Type B pancreatic cell (in vitro differentiated cells): ENCODE results near the gene COG1. TPM values are rescaled to one million over a fixed set of nuclear protein-coding genes. Genes with fewer than 3 reads are reported as not detected.

ENCODE experiments used
- DNase-seq: peaks from one replicate; pipeline ENCODE4 v3.0.0; 2021; ENCODE audit warnings: mixed read lengths; ENCODE audit not compliant: unreplicated experiment; ENCODE audit errors: extremely low spot score
- H3K27ac Mint-ChIP-seq: 2 replicates; pipeline ENCODE4 v1.8.0; 2021; ENCODE audit warnings: mild to moderate bottlenecking, mixed read lengths
- H3K27me3 Mint-ChIP-seq: 2 replicates; pipeline ENCODE4 v1.8.0; 2021; ENCODE audit warnings: mixed read lengths
- H3K36me3 Mint-ChIP-seq: 2 replicates; pipeline ENCODE4 v1.8.0; 2021; ENCODE audit warnings: mixed read lengths
- H3K4me1 Mint-ChIP-seq: one replicate; pipeline ENCODE4 v1.8.0; 2021; ENCODE audit warnings: mixed read lengths; ENCODE audit not compliant: unreplicated experiment
- H3K4me3 Mint-ChIP-seq: 2 replicates; pipeline ENCODE4 v1.8.0; 2021; ENCODE audit warnings: mild to moderate bottlenecking, mixed read lengths
- H3K9me3 Mint-ChIP-seq: 2 replicates; pipeline ENCODE4 v1.8.0; 2021; ENCODE audit warnings: mixed read lengths
- CTCF ChIP-seq: fragments of 200-600 bp; sonication (generic); conservative IDR thresholded peaks from 2 replicates; pipeline ENCODE4 v1.5.0; 2021; ENCODE audit warnings: antibody characterized with exemption, mild to moderate bottlenecking
- total RNA-seq: library from RNA; stranded (reverse); gene quantifications from 2 replicates; pipeline ENCODE4 v1.2.1, GENCODE V29; 2021; ENCODE audit warnings: low replicate concordance

Gene COG1
- total RNA-seq, 1 donor from 2014 or later, result 36.5 TPM

GRCh38 chr17:73237714-73238113 is 44.9 kb downstream of the COG1 start:
- Mint-ChIP-seq H3K4me3 (no peak overlapping the region), H3K27me3 (no peaks in the 10 kb centered on the region), H3K36me3 (peaks cover 36% of the 10 kb centered on the region), H3K4me1 (peaks cover 16% of the 10 kb centered on the region), H3K27ac (no peak overlapping the region), H3K9me3 (no peaks in the 10 kb centered on the region)
- no peak for DNase-seq
- no peak for TF ChIP-seq CTCF

DNA sequence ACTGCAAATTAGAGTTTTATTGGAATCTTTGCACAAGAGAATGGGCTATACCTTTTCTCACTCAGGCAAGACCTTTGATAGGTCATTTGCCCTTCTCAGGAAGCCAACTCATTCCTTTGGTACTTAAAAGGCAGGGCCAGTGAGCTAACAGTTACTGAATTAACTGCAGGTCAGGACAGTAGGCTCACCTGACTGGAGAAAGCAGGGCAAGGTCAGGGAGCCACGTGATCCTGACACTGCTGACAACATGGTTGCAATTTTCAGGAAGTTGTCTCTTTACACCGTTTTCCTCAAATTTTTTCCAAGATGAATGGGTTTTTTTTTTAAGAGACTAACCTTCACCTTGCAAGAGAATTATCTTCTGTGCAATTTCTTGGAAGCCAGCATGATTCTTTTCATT is 47.7 kb downstream of the COG1 start:
- DNase-seq, result no peak
- H3K9me3 Mint-ChIP-seq, result no peaks in the 10 kb centered on the region
- no peaks in the 10 kb centered on the region for H3K27me3 Mint-ChIP-seq
- no peak overlapping the region for H3K27ac Mint-ChIP-seq
- peaks cover 11% of the 10 kb centered on the region for H3K4me1 Mint-ChIP-seq
- no peak for TF ChIP-seq CTCF
- H3K4me3 Mint-ChIP-seq, result no peak overlapping the region
- peaks cover 27% of the 10 kb centered on the region for H3K36me3 Mint-ChIP-seq

DNA sequence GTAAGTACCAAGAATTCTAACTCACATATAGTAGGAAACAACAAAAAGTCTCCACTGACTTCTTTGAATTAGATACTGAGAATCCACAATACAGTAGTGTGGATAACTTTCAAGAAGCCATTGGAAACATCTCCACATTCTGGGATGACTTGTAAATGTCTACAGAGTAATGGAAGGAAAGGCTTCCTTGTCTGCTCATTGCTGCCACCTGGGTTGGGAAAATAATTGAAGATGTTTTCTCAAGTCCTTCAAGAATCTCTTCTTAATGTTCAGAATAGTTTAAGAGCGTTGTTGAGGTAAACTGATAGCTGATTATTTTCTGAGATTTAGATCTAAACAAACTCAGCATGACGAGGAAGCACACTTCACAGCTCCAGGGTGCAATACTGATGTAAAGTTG is 54.9 kb downstream of the COG1 start:
- Mint-ChIP-seq H3K27ac (no peak overlapping the region), H3K36me3 (peaks cover 3% of the 10 kb centered on the region), H3K4me3 (no peak overlapping the region)

DNA sequence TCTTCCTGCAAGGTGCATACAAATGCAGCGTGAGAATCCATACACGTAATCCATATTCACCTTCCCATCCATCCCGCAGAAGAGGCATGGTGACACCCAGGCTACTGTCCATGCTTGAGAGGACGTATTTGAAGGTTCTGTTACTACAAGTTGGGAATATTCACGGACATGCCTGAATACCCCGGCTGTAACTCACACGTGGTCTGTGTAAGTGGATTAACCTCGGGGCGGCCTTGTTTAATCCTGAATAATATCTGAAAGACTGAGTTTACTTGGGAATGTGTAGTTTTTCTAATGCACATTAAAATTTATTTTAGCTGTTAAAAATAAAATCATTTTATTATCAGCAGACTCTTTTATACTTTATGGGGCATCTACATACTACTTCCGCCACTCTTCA is 55.7 kb downstream of the COG1 start:
- Mint-ChIP-seq H3K9me3 (no peaks in the 10 kb centered on the region), H3K36me3 (peaks cover 3% of the 10 kb centered on the region), H3K4me1 (no peaks in the 10 kb centered on the region), H3K27ac (no peak overlapping the region), H3K4me3 (no peak overlapping the region), H3K27me3 (peaks cover 10% of the 10 kb centered on the region)
- TF ChIP-seq CTCF, result no peak
- DNase-seq, result no peak

More for the DNA sequence above, 54.9 kb downstream of the COG1 start:
- H3K9me3 Mint-ChIP-seq, result no peaks in the 10 kb centered on the region
- peaks cover 10% of the 10 kb centered on the region for H3K27me3 Mint-ChIP-seq
- TF ChIP-seq CTCF, result no peak
- H3K4me1 Mint-ChIP-seq, result no peaks in the 10 kb centered on the region
- no peak for DNase-seq

DNA sequence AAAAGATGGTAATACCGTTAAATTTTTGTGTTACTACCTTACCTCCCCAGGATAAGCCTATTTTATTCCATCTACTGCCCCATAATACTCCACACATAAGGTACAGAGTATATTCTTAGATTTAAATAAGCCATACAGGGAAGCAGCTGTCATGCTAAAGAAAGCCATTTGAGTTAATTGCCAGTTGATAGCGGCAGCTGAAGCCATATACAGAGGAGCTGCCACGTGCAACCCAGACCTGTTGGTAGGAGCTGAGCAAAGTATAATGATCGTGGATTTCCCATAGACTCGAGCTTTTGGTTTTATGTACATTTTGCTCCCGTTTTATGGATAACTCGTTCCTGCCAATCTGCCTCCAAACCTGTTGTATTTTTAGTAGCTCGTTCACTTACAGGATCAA is 56.8 kb downstream of the COG1 start:
- Mint-ChIP-seq H3K27me3 (peaks cover 10% of the 10 kb centered on the region), H3K36me3 (peaks cover 3% of the 10 kb centered on the region), H3K27ac (no peak overlapping the region), H3K9me3 (no peaks in the 10 kb centered on the region), H3K4me1 (no peaks in the 10 kb centered on the region), H3K4me3 (no peak overlapping the region)
- DNase-seq, result no peak
- TF ChIP-seq CTCF, result no peak
